Spleen (tissue), 7 donors: ENCODE measurements around the gene SOWAHA.

Source experiments
- CTCF ChIP-seq, 11 experiments: fragments of 200-600 bp in 7 of 11; fragments of 450-650 bp in 4 of 11; sonication (generic) in 4 of 11; IDR thresholded peaks in 8 of 11; conservative IDR thresholded peaks in 3 of 11; 1 replicate in 7 of 11; 2 replicates in 4 of 11; pipeline versions ENCODE4 v1.4.0 to v1.8.0; 2016 to 2021; ENCODE audit warnings: antibody characterized with exemption in 11 of 11, inconsistent platforms in 4 of 11, mild to moderate bottlenecking in 1 of 11
- POLR2AphosphoS5 ChIP-seq, 3 donors: sonication (generic); formaldehyde crosslinking; IDR thresholded peaks; one replicate each; pipeline ENCODE4 v1.5.1; 2017; ENCODE audit warnings: antibody characterized with exemption in 3 of 3
- donor health status: DM: no; HTN: no; CAD: no; lungs with moderate emphysema.
- donor health status: DM: no; HTN: no; CAD: no.
- donor health status: DM: no; HTN: no; CAD: no.

GRCh38 chr5:132823481-132824050 lies 10.5 kb downstream of the SOWAHA start:
- TF ChIP-seq CTCF (IDR thresholded peaks at IDR 0.05 in 8 of 11, conservative IDR thresholded peaks at IDR 0.05 in 3 of 11) = no peak
- no peak for TF ChIP-seq POLR2AphosphoS5 (IDR thresholded peaks at IDR 0.05)
